Stimulated activated naive CD8-positive, alpha-beta T cell treated with anti-CD3 and anti-CD28 coated beads, Interleukin-15, Interleukin-2, amounts not matched to agents 100 ng/mL and 50 ng/mL, for 24 hours (primary cell): ENCODE results near the gene PITPNC1.

Source experiments
- H3K27ac Mint-ChIP-seq: one replicate; pipeline ENCODE4 v1.8.0; 2021; ENCODE audit warnings: mild to moderate bottlenecking, mixed read lengths
- H3K27me3 Mint-ChIP-seq: one replicate; pipeline ENCODE4 v1.8.0; 2021; ENCODE audit warnings: mixed read lengths
- H3K36me3 Mint-ChIP-seq: one replicate; pipeline ENCODE4 v1.8.0; 2021; ENCODE audit warnings: low read depth, mixed read lengths
- H3K4me1 Mint-ChIP-seq: one replicate; pipeline ENCODE4 v1.8.0; 2021; ENCODE audit warnings: low read depth, mixed read lengths
- H3K4me3 Mint-ChIP-seq: one replicate; pipeline ENCODE4 v1.8.0; 2021; ENCODE audit warnings: mild to moderate bottlenecking, mixed read lengths
- H3K9me3 Mint-ChIP-seq: one replicate; pipeline ENCODE4 v1.8.0; 2021; ENCODE audit warnings: mixed read lengths

PITPNC1 gene

DNA sequence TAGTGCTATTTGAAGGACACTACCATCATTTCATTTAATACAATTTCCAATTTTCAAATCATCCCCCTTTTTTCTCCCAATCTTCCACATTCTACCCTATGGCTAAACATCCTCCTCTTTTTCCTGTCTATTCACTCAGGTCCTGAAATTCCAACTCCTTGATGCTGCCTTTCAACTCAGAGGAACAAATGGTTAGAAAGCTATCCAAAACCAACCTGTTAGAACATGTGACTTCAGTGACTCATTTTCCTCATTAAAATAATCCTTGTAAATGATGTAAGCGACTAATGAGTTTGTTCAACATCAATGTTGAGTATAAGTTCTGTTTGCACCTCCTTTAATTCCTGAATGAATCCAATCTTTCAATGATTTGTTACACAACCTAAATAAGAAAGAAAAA is 16.2 kb upstream of the PITPNC1 start:
- no peaks in the 10 kb centered on the region for H3K9me3 Mint-ChIP-seq
- peaks cover 88% of the 10 kb centered on the region for H3K4me1 Mint-ChIP-seq
- peak overlapping the region; percentile 24 for H3K4me3 Mint-ChIP-seq
- H3K27ac Mint-ChIP-seq, result peak overlapping the region; percentile 79
- H3K36me3 Mint-ChIP-seq, result peaks cover 70% of the 10 kb centered on the region
- H3K27me3 Mint-ChIP-seq, result no peaks in the 10 kb centered on the region

DNA sequence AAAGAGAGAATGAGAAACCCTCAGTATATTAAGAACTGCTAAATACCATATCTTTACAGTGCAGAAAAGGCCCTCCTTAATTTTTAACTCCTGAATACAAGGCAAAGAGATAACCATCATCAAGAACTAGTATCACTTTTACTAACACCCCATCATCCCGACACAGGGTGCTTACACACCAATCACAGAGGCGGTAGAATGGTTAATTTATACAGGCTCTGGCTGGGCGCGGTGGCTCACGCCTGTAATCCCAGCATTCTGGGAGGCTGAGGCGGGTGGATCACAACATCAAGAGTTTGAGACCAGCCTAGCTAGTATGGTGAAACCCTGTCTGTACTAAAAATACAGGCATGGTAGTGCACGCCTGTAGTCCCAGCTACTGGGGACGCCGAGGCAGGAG is 14.9 kb upstream of the PITPNC1 start:
- Mint-ChIP-seq H3K27ac (peak overlapping the region; percentile 54), H3K4me3 (peak overlapping the region; percentile 35), H3K4me1 (peaks cover 92% of the 10 kb centered on the region), H3K9me3 (no peaks in the 10 kb centered on the region), H3K36me3 (peaks cover 62% of the 10 kb centered on the region), H3K27me3 (no peaks in the 10 kb centered on the region)

DNA sequence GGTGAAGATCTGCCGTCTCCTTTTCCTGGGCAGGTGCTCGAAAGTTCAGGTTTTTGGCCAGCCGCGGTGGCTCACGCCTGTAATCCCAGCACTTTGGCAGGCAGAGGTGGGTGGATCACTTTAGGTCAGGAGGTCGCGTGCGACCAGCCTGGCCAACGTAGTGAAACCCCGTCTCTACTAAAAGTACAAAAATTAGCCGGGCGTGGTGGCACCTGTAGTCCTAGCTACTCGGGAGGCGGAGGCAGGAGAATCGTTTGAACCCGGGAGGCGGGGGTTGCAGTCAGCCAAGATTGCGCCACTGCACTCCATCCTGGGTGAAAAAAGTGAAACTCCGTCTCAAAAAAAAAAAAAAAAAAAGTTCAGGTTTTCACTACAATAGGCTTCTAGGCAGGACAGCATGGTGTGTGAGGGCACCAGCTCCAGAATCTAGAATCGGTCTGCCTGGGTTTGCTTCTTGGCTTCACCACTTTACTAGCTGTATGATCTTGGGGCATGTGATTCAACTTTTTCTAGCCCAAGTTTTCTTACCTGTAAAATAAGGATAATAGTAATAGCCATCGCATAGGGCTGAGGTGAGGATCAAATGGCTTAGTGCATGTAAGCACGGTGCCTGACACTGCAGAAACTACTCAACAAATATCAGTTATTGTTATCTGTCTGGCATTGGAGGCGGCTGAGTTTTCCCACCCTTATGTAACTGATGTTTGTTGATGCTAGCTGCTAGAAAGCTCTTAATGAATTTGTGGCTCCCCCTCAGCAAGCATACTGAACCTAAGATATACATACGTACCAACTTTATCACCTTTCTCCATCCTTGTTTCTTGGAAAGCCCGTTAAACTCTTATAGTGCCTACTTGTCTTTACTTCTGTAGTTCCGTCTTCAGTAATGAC is 12.0 kb upstream of the PITPNC1 start:
- Mint-ChIP-seq H3K27ac (peak overlapping the region; percentile 97), H3K4me1 (peaks cover 69% of the 10 kb centered on the region)

DNA sequence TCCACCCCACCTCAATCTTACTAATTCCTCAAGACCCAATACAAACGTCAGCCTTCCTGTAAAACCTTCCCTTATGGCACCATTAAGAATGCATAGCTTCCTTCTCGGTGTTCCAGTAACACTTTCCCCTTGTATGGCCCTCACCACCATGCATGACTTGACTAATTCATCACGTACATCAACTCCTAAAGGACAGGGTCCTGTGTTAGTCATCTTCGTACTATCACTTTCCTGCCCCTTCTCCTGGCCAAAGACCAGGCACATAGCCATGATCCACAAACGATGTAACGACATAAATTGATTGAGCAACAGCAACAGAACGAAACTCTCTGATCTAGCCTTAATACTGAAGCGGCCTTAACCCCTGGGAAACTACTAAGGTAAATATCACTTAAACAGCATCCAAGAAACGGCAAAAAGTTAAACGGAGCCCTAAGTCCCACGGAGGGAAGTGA is 11.3 kb upstream of the PITPNC1 start:
- peak overlapping the region; percentile 97 for H3K27ac Mint-ChIP-seq
- no peaks in the 10 kb centered on the region for H3K9me3 Mint-ChIP-seq
- no peaks in the 10 kb centered on the region for H3K27me3 Mint-ChIP-seq
- peaks cover 62% of the 10 kb centered on the region for H3K4me1 Mint-ChIP-seq
- H3K4me3 Mint-ChIP-seq, result peak overlapping the region; percentile 99
- peaks cover 38% of the 10 kb centered on the region for H3K36me3 Mint-ChIP-seq

More for the DNA sequence above, 12.0 kb upstream of the PITPNC1 start:
- peaks cover 45% of the 10 kb centered on the region for H3K36me3 Mint-ChIP-seq
- H3K27me3 Mint-ChIP-seq, result no peaks in the 10 kb centered on the region
- no peaks in the 10 kb centered on the region for H3K9me3 Mint-ChIP-seq
- H3K4me3 Mint-ChIP-seq, result peak overlapping the region; percentile 99

DNA sequence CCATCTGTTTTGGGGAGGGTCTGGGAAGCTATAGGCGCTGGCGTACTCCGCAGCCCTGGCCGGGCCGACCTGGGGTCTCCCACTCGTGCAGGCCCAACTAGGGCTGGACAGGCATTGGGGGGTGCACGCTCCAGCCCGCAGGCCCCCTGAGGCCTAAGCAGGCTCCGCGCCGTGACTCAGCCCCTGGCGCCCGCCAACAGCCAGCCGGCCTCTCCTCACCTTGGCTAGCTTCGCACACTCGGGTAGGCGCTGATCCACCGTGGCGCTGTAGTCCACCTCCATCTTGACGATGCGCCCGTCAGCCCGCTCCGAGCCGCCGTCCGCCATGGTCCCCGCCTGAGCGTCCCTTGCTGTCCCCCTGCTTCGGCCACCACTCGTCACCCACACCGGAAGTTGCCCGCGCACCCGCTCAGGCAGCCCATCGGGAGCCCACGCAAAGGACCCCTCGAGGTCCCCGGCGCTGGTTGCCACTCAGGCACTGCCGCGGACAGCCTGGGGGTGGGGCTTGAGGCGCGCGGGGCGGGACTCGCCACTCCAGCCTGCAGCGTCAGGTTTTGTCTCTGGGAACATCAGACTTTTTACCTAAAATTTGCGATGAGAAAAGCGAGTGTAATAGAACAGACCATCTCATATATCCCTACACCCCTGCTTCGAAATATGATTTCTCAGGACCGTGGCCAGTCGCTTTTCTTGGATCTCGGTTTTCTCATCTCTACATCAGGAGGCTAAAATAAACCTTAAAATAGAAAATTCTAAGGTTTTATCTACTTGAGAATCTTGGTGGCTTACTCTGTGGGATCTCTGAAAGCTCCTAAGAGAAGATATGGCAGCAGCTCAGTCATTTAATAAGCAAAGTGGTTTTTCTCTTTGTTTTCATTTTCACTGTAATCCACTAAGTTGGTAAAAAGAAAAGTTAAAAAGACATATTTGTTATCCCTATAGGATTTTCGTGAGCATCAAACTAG is 10.6 kb upstream of the PITPNC1 start, which contains the start of gene PSMD12:
Gene PSMD12, minus strand, starts transcription at position 385 of the 965 bp plus-strand sequence. Its CDS starts 58 bp downstream, at position 327.
- H3K27ac Mint-ChIP-seq, result peak within 1 kb of the TSS; percentile 97
- H3K27me3 Mint-ChIP-seq, result no peaks in the 10 kb centered on the region
- peaks cover 32% of the 10 kb centered on the region for H3K36me3 Mint-ChIP-seq
- H3K4me3 Mint-ChIP-seq, result peak within 1 kb of the TSS; percentile 99
- H3K9me3 Mint-ChIP-seq, result no peaks in the 10 kb centered on the region
- H3K4me1 Mint-ChIP-seq, result peaks cover 55% of the 10 kb centered on the region

- H3K27me3 Mint-ChIP-seq, result no peaks in the 10 kb centered on the region
- H3K4me3 Mint-ChIP-seq, result no peak overlapping the region
Measured at GRCh38 chr17:67369676-67370075, 7.4 kb upstream of the PITPNC1 start.

DNA sequence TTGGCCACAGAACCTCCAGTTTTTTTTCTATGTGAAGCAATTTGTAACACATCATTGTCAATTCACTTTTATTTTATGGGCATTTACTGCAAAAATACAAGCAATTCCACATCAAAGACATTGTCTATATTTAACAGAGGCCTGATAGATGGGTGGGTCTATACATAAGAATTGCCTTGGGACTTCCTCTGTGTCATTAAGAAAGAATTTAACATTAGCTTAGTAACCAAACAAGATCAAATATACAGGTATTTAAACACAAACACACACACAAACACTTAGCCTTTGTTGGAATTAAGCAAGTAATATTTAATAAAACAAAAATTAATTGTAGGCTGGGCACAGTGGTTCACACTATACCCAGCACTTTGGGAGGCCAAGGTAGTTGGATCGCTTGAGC is 4.3 kb upstream of the PITPNC1 start:
- H3K36me3 Mint-ChIP-seq, result no peaks in the 10 kb centered on the region
- no peak overlapping the region for H3K4me3 Mint-ChIP-seq
- H3K9me3 Mint-ChIP-seq, result no peaks in the 10 kb centered on the region
- H3K27me3 Mint-ChIP-seq, result no peaks in the 10 kb centered on the region
- peaks cover 23% of the 10 kb centered on the region for H3K4me1 Mint-ChIP-seq
- no peak overlapping the region for H3K27ac Mint-ChIP-seq

More at GRCh38 chr17:67369676-67370075, 7.4 kb upstream of the PITPNC1 start:
- Mint-ChIP-seq H3K27ac (no peak overlapping the region), H3K36me3 (peaks cover 11% of the 10 kb centered on the region), H3K4me1 (peaks cover 29% of the 10 kb centered on the region), H3K9me3 (no peaks in the 10 kb centered on the region)

GRCh38 chr17:67374329-67375053 is 2.6 kb upstream of the PITPNC1 start:
- Mint-ChIP-seq H3K27me3 (no peaks in the 10 kb centered on the region), H3K27ac (peak overlapping the region; percentile 43), H3K4me1 (peaks cover 29% of the 10 kb centered on the region), H3K4me3 (peak overlapping the region; percentile 51), H3K9me3 (no peaks in the 10 kb centered on the region), H3K36me3 (peaks cover 5% of the 10 kb centered on the region)

DNA sequence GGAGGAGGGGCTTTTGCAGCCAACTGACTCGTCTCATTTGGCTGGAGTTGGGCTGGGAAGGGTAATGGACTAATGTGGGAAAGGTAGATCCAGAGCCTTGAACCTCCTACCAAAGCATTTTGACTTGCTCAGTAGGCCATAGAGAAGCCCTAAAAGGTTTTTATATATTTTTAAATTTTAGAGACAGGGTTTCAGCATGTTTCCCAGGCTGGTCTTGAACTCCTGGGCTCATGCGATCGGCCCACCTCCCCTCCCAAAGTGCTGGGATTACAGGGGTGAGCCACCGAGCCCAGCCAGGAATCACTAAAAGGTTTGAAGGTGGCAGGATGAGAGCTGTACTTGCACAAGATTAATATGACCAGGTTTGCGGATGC is 2.0 kb upstream of the PITPNC1 start:
- peak overlapping the region; percentile 43 for H3K27ac Mint-ChIP-seq
- no peaks in the 10 kb centered on the region for H3K9me3 Mint-ChIP-seq
- H3K27me3 Mint-ChIP-seq, result no peaks in the 10 kb centered on the region
- peak overlapping the region; percentile 51 for H3K4me3 Mint-ChIP-seq
- H3K4me1 Mint-ChIP-seq, result peaks cover 35% of the 10 kb centered on the region
- peaks cover 10% of the 10 kb centered on the region for H3K36me3 Mint-ChIP-seq

DNA sequence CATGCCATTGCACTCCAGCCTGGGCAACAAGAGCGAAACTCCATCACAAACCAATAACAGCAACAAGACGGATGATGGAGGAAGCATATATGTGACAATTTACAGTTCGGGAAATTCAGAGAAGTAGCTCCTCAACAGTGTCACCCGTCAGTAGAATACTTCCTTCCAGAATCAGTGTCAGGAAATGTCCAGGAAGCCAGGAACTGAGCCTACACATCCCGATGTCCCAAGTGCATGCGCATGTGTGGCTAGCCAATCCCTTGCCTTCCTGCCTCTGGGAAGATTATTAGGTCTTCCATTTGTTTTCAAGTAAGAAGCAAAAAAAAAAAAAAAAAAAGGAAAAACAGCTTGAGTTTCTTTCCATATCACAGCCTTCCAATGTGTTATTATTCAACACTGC is 1.4 kb upstream of the PITPNC1 start:
- peak overlapping the region; percentile 26 for H3K4me3 Mint-ChIP-seq

GRCh38 chr17:67376415-67376736 is 705 bp upstream of the PITPNC1 start:
- H3K4me3 Mint-ChIP-seq, result peak overlapping the region; percentile 84
- H3K27me3 Mint-ChIP-seq, result no peaks in the 10 kb centered on the region
- H3K27ac Mint-ChIP-seq, result peak overlapping the region; percentile 81
- H3K36me3 Mint-ChIP-seq, result peaks cover 14% of the 10 kb centered on the region
- H3K4me1 Mint-ChIP-seq, result peaks cover 43% of the 10 kb centered on the region
- H3K9me3 Mint-ChIP-seq, result no peaks in the 10 kb centered on the region

More for the DNA sequence above, 1.4 kb upstream of the PITPNC1 start:
- Mint-ChIP-seq H3K27me3 (no peaks in the 10 kb centered on the region), H3K27ac (no peak overlapping the region), H3K9me3 (no peaks in the 10 kb centered on the region), H3K36me3 (peaks cover 14% of the 10 kb centered on the region), H3K4me1 (peaks cover 41% of the 10 kb centered on the region)

GRCh38 chr17:67377488-67378453 is 690 bp downstream of the PITPNC1 start:
- peaks cover 23% of the 10 kb centered on the region for H3K36me3 Mint-ChIP-seq
- peaks cover 57% of the 10 kb centered on the region for H3K4me1 Mint-ChIP-seq
- no peaks in the 10 kb centered on the region for H3K9me3 Mint-ChIP-seq
- H3K4me3 Mint-ChIP-seq, result peak overlapping the region; percentile 86
- no peaks in the 10 kb centered on the region for H3K27me3 Mint-ChIP-seq
- peak overlapping the region; percentile 76 for H3K27ac Mint-ChIP-seq

DNA sequence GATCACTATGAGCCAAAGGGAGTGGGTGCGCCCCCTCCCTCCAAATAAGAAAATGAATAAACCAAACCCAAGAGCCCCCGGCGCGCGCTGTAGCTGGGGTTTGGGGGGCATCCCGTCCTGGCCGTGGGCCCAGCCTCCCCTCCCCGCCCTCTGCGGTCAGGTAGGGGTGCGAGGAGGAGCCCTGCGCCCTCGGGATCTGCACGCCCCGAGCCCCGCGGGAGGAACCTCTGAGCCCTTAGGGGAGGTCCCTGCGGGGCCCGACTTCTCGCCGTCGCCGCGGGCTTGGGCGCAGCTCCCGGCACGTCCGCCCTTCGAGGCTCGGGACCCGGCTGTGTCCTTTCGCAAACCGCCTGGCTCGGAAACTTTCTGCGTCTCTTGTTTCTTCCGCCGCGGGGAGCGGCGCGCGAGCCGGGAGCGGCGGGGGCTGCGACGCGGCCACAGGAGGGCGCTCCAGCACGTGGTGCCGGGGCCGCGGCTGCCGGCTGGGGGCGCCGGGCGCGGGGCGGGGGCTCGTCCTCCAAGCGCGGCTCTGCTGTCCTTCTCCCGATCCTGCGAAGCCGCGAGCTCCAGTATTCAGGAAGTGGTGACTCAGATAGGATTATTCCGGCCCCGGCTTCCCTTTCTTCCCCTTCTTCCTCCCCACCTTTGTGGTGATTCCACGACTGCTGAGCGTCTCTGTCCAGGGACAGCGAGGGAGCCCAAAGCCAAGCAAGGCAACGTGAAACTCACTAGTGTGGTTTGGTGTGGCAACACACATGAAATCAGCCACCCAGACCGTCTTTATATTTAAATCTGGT is 1.6 kb downstream of the PITPNC1 start:
- Mint-ChIP-seq H3K27me3 (no peaks in the 10 kb centered on the region), H3K4me3 (peak overlapping the region; percentile 82), H3K36me3 (peaks cover 23% of the 10 kb centered on the region), H3K4me1 (peaks cover 63% of the 10 kb centered on the region), H3K9me3 (no peaks in the 10 kb centered on the region), H3K27ac (peak overlapping the region; percentile 88)
